HEK293 (cell line): Measurements from ENCODE around the gene ZSWIM6.

Experiments used
- CTCF ChIA-PET: fragments of 350-600 bp; formaldehyde crosslinking; extraction: SDS; loops from one replicate; lab custom pipeline; 2021; ENCODE audit warnings: antibody characterized with exemption; lab: Yijun Ruan, JAX
- POLR2A ChIA-PET: fragments of 300-600 bp; formaldehyde crosslinking; extraction: SDS; loops from one replicate; lab custom pipeline; 2020; ENCODE audit warnings: antibody characterized with exemption, inconsistent platforms; lab: Yijun Ruan, JAX
- H3K27ac ChIP-seq: fragments of 200-500 bp; sonication (Bioruptor generic); 2 replicates; pipeline ENCODE4 v1.5.1; 2014; ENCODE audit warnings: low read depth, low read length, control low read depth, inconsistent platforms; ENCODE audit errors: extremely low read depth
- H3K36me3 ChIP-seq, 2 experiments: fragments of 200-500 bp in 1 of 2; sonication (Bioruptor generic) in 1 of 2; 1 replicate in 1 of 2; 2 replicates in 1 of 2; pipeline ENCODE4 v1.5.1; 2014 to 2017; ENCODE audit warnings: inconsistent platforms in 2 of 2, low read length in 2 of 2; ENCODE audit not compliant: control insufficient read depth in 2 of 2, insufficient read depth in 1 of 2
- H3K4me1 ChIP-seq: fragments of 200-500 bp; sonication (Bioruptor generic); 2 replicates; pipeline ENCODE4 v1.5.1; 2014; ENCODE audit warnings: mild to moderate bottlenecking, low read length, inconsistent platforms; ENCODE audit not compliant: control insufficient read depth, insufficient read depth
- H3K4me3 ChIP-seq: 2 replicates; pipeline ENCODE4 v1.5.1; 2011; ENCODE audit warnings: low read depth, mild to moderate bottlenecking, control low read depth, low read length, moderate library complexity
- H3K9me3 ChIP-seq: fragments of 200-500 bp; sonication (Bioruptor generic); 2 replicates; pipeline ENCODE4 v1.5.1; 2014; ENCODE audit warnings: low read depth, low read length, inconsistent platforms; ENCODE audit not compliant: control insufficient read depth, insufficient read depth
- BCL11B ChIP-seq: fragments of 450-650 bp; formaldehyde crosslinking; IDR thresholded peaks from 2 replicates; pipeline ENCODE4 v1.5.1; 2016; ENCODE audit warnings: low read depth, missing biosample characterization, missing genetic modification characterization
- FEZF1 ChIP-seq: fragments of 450-650 bp; formaldehyde crosslinking; IDR thresholded peaks from 2 replicates; pipeline ENCODE4 v1.5.1; 2016; ENCODE audit warnings: missing biosample characterization, missing genetic modification characterization
- KLF1 ChIP-seq: fragments of 450-650 bp; formaldehyde crosslinking; IDR thresholded peaks from 2 replicates; pipeline ENCODE4 v1.5.1; 2016; ENCODE audit warnings: missing biosample characterization, missing genetic modification characterization
- MEIS1 ChIP-seq: sonication (generic); formaldehyde crosslinking; IDR thresholded peaks from 2 replicates; pipeline ENCODE4 v1.8.1; 2022; ENCODE audit warnings: missing genetic modification reagents, mild to moderate bottlenecking, borderline replicate concordance
- OSR2 ChIP-seq: fragments of 450-650 bp; formaldehyde crosslinking; IDR thresholded peaks from 2 replicates; pipeline ENCODE4 v1.5.1; 2016; ENCODE audit warnings: missing biosample characterization, missing genetic modification characterization
- SCRT1 ChIP-seq: fragments of 450-650 bp; formaldehyde crosslinking; IDR thresholded peaks from 2 replicates; pipeline ENCODE4 v1.5.1; 2016; ENCODE audit warnings: missing biosample characterization, missing genetic modification characterization, borderline replicate concordance
- ZNF37A ChIP-seq: fragments of 450-650 bp; IDR thresholded peaks from 2 replicates; pipeline ENCODE4 v1.5.1; 2018; ENCODE audit warnings: missing biosample characterization, missing genetic modification characterization
- ZNF416 ChIP-seq: fragments of 450-650 bp; formaldehyde crosslinking; IDR thresholded peaks from 2 replicates; pipeline ENCODE4 v1.5.1; 2016; ENCODE audit warnings: missing biosample characterization, missing genetic modification characterization
- ZNF510 ChIP-seq: fragments of 450-650 bp; formaldehyde crosslinking; IDR thresholded peaks from 2 replicates; pipeline ENCODE4 v1.5.1; 2018; ENCODE audit warnings: mild to moderate bottlenecking, missing genetic modification characterization, missing biosample characterization; ENCODE audit not compliant: insufficient replicate concordance
- ZNF626 ChIP-seq: fragments of 450-650 bp; sonication (Bioruptor Pico); formaldehyde crosslinking; IDR thresholded peaks from 2 replicates; pipeline ENCODE4 v1.5.1; 2018; ENCODE audit warnings: missing biosample characterization, missing genetic modification characterization, inconsistent platforms
- ZNF629 ChIP-seq: fragments of 450-650 bp; formaldehyde crosslinking; IDR thresholded peaks from 2 replicates; pipeline ENCODE4 v1.5.1; 2017; ENCODE audit warnings: missing biosample characterization, missing genetic modification characterization
- TF ChIP-seq, protein P1 (sequence below): fragments of 450-650 bp; formaldehyde crosslinking; IDR thresholded peaks from 2 replicates; pipeline ENCODE4 v1.5.1; 2017; ENCODE audit warnings: missing biosample characterization, missing genetic modification characterization
- TF ChIP-seq, protein P2 (sequence below): fragments of 450-650 bp; formaldehyde crosslinking; IDR thresholded peaks from 2 replicates; pipeline ENCODE4 v1.5.1; 2016; ENCODE audit warnings: missing biosample characterization, missing genetic modification characterization
- TF ChIP-seq, protein P3 (sequence below): fragments of 450-650 bp; formaldehyde crosslinking; conservative IDR thresholded peaks from 2 replicates; pipeline ENCODE4 v1.5.1; 2016; ENCODE audit warnings: low read depth, missing biosample characterization, missing genetic modification characterization
- TF ChIP-seq, protein P4 (sequence below): fragments of 450-650 bp; formaldehyde crosslinking; IDR thresholded peaks from 2 replicates; pipeline ENCODE4 v1.5.1; 2016; ENCODE audit warnings: missing biosample characterization, missing genetic modification characterization

The ZSWIM6 gene

DNA sequence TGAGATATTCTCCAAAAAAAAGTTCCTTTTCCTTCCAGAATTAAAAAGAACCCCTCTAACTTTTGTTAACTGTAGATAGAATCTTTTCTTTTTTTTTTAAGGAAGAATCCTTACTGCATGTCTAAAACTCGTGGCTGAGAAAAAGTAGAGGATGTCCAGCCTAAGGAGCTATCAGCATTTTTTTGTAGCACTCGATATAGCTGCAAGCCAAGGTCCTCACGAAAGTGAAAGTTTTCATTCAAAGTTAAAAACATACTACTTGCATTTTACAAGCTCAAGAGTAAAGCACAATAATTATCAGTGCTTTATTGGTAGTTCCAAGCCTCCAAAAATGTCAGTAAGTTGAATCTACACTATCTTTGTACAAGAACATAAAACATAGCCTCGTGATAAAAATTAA, 28.7 kb upstream of the ZSWIM6 start (continued):
- TF ChIP-seq, protein P1, sequence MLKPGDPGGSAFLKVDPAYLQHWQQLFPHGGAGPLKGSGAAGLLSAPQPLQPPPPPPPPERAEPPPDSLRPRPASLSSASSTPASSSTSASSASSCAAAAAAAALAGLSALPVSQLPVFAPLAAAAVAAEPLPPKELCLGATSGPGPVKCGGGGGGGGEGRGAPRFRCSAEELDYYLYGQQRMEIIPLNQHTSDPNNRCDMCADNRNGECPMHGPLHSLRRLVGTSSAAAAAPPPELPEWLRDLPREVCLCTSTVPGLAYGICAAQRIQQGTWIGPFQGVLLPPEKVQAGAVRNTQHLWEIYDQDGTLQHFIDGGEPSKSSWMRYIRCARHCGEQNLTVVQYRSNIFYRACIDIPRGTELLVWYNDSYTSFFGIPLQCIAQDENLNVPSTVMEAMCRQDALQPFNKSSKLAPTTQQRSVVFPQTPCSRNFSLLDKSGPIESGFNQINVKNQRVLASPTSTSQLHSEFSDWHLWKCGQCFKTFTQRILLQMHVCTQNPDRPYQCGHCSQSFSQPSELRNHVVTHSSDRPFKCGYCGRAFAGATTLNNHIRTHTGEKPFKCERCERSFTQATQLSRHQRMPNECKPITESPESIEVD, result no peak
- TF ChIP-seq SCRT1 (no peak), ZNF37A (tag by site-specific recombination) (no peak), ZNF416 (tag by site-specific recombination) (no peak), ZNF626 (tag by site-specific recombination) (no peak)

DNA sequence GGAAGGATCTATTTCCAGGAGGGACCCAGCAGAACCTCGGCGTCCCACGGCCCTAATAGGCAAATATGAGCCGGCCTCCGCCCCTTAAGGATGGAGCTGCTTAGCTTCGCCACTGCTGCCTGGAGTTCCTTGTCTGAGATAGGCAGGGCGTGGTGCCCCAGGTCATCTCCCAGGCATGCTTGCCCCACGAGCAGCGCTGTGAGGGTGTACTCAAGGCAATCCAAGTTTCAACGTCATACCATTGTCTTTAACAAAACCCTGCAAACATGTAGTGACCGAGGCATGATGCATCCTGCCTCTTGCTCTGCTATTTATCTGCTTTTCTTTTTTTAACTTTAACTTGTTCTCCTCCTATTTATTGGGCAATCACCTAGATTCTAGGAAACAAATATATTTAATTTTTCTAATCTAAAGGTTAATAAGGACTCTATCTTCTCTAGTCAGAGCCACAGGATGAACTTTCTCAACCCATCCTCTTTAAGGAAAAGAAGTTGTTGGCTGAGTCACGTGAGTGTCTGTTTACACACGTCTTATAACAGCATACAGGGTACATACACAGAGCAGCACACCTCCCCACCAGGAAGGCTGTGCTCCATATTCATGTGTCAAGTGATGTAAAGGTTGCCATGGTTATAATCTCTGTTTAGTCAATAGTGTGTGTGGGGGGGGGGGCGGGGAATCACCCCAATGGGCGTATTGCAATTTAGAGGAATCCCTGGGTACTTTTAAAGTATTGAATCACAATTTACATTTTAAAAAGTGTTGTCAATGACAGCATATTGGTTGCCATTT, 27.3 kb upstream of the ZSWIM6 start:
- CTCF ChIA-PET, result no interaction called here

DNA sequence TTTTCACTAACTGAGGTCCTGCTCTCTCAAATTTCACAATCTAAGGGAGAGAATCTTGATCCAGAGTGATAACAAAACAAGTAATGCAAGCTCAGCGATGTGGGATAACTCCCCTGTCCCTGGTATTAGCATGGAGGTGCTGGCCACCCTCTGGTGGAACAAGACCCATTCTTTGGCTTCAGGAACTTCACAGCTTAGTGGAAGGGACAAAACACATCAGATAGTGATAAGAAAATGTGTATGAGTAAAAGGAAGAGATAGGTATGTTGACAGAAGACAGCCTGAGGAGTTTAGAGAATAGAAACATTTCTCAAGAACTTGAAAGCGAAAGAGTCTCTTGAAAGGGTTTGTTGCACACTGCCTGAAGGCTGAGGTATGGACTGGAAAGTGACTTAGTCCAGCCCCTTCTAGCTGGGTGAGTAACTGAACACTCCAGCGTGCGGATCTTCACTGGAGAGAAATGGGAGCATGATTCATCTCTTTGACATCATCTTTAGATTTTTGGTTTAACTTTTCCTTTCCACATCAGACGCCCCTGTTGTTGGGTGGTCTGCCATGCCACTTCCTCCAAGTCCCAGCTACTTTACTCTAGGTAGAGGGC, 25.4 kb upstream of the ZSWIM6 start:
- no peak overlapping the region for H3K4me3 ChIP-seq
- ChIA-PET CTCF (interaction anchor here (1.0 kb wide), 1 partner anchor 28 kb away, joined by 3 read pairs; no protein-coding TSS in a partner anchor), POLR2A (interaction anchor here (0.9 kb wide), 1 partner anchor 25 kb away, joined by 4 read pairs; the partner anchor contains the start of gene ZSWIM6)
- no peaks in the 10 kb centered on the region for H3K36me3 ChIP-seq
- no peak overlapping the region for H3K27ac ChIP-seq
- peaks cover 8% of the 10 kb centered on the region for H3K4me1 ChIP-seq
- H3K9me3 ChIP-seq, result no peaks in the 10 kb centered on the region
- TF ChIP-seq, protein P2, sequence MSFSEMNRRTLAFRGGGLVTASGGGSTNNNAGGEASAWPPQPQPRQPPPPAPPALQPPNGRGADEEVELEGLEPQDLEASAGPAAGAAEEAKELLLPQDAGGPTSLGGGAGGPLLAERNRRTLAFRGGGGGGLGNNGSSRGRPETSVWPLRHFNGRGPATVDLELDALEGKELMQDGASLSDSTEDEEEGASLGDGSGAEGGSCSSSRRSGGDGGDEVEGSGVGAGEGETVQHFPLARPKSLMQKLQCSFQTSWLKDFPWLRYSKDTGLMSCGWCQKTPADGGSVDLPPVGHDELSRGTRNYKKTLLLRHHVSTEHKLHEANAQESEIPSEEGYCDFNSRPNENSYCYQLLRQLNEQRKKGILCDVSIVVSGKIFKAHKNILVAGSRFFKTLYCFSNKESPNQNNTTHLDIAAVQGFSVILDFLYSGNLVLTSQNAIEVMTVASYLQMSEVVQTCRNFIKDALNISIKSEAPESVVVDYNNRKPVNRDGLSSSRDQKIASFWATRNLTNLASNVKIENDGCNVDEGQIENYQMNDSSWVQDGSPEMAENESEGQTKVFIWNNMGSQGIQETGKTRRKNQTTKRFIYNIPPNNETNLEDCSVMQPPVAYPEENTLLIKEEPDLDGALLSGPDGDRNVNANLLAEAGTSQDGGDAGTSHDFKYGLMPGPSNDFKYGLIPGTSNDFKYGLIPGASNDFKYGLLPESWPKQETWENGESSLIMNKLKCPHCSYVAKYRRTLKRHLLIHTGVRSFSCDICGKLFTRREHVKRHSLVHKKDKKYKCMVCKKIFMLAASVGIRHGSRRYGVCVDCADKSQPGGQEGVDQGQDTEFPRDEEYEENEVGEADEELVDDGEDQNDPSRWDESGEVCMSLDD (tag by site-specific recombination), result no peak
- TF ChIP-seq, protein P3, sequence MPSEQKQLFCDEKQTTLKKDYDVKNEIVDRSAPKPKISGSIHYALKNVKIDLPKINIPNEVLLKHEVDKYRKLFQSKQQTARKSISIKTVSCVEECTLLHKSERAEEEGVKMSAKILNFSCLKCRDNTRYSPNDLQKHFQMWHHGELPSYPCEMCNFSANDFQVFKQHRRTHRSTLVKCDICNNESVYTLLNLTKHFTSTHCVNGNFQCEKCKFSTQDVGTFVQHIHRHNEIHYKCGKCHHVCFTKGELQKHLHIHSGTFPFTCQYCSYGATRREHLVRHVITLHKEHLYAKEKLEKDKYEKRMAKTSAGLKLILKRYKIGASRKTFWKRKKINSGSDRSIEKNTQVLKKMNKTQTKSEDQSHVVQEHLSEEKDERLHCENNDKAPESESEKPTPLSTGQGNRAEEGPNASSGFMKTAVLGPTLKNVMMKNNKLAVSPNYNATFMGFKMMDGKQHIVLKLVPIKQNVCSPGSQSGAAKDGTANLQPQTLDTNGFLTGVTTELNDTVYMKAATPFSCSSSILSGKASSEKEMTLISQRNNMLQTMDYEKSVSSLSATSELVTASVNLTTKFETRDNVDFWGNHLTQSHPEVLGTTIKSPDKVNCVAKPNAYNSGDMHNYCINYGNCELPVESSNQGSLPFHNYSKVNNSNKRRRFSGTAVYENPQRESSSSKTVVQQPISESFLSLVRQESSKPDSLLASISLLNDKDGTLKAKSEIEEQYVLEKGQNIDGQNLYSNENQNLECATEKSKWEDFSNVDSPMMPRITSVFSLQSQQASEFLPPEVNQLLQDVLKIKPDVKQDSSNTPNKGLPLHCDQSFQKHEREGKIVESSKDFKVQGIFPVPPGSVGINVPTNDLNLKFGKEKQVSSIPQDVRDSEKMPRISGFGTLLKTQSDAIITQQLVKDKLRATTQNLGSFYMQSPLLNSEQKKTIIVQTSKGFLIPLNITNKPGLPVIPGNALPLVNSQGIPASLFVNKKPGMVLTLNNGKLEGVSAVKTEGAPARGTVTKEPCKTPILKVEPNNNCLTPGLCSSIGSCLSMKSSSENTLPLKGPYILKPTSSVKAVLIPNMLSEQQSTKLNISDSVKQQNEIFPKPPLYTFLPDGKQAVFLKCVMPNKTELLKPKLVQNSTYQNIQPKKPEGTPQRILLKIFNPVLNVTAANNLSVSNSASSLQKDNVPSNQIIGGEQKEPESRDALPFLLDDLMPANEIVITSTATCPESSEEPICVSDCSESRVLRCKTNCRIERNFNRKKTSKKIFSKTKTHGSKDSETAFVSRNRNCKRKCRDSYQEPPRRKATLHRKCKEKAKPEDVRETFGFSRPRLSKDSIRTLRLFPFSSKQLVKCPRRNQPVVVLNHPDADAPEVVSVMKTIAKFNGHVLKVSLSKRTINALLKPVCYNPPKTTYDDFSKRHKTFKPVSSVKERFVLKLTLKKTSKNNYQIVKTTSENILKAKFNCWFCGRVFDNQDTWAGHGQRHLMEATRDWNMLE (tag by site-specific recombination), result no peak
- no peak for TF ChIP-seq FEZF1 (tag by site-specific recombination)
- TF ChIP-seq OSR2 (tag by site-specific recombination), result no peak
- no peak for TF ChIP-seq MEIS1 (CRISPR knock-in tag)

More for the DNA sequence above, 27.3 kb upstream of the ZSWIM6 start:
- H3K4me1 ChIP-seq, result peaks cover 8% of the 10 kb centered on the region
- no peaks in the 10 kb centered on the region for H3K36me3 ChIP-seq
- H3K27ac ChIP-seq, result no peak overlapping the region
- POLR2A ChIA-PET, result interaction anchor here (1.0 to 2.3 kb wide), 2 partner anchors 25 to 26 kb away, joined by 4 to 9 read pairs; partner anchors contain the start of gene ZSWIM6
- TF ChIP-seq ZNF629 (0 out of 2 replicates have a peak, but pooled peaks have one; percentile 14), KLF1 (tag by site-specific recombination) (peak; percentile 80), OSR2 (tag by site-specific recombination) (no peak), BCL11B (tag by site-specific recombination) (no peak), ZNF510 (no peak)
- TF ChIP-seq, protein P4, sequence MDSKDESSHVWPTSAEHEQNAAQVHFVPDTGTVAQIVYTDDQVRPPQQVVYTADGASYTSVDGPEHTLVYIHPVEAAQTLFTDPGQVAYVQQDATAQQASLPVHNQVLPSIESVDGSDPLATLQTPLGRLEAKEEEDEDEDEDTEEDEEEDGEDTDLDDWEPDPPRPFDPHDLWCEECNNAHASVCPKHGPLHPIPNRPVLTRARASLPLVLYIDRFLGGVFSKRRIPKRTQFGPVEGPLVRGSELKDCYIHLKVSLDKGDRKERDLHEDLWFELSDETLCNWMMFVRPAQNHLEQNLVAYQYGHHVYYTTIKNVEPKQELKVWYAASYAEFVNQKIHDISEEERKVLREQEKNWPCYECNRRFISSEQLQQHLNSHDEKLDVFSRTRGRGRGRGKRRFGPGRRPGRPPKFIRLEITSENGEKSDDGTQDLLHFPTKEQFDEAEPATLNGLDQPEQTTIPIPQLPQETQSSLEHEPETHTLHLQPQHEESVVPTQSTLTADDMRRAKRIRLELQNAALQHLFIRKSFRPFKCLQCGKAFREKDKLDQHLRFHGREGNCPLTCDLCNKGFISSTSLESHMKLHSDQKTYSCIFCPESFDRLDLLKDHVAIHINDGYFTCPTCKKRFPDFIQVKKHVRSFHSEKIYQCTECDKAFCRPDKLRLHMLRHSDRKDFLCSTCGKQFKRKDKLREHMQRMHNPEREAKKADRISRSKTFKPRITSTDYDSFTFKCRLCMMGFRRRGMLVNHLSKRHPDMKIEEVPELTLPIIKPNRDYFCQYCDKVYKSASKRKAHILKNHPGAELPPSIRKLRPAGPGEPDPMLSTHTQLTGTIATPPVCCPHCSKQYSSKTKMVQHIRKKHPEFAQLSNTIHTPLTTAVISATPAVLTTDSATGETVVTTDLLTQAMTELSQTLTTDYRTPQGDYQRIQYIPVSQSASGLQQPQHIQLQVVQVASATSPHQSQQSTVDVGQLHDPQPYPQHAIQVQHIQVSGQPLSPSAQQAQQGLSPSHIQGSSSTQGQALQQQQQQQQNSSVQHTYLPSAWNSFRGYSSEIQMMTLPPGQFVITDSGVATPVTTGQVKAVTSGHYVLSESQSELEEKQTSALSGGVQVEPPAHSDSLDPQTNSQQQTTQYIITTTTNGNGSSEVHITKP, result peak; percentile 28; the same call in 1 of the 2 replicates
- no peak overlapping the region for H3K4me3 ChIP-seq
- no peaks in the 10 kb centered on the region for H3K9me3 ChIP-seq
